Pancreas (tissue), 10 donors: ENCODE data around the gene CFAP410. TPM values are rescaled to one million over a fixed set of nuclear protein-coding genes. Genes with fewer than 3 reads are reported as not detected.
A peak's percentile ranks its signal among the peaks of the same experiment; 100 is the strongest.

Experiments used
- ATAC-seq, 4 donors: fragments of 200-7000 bp; cut with Tn5 transposase; one replicate each; pipeline versions ENCODE4 v1.8.0 to v1.9.1; 2020; ENCODE audit warnings: mild to moderate bottlenecking in 4 of 4, moderate library complexity in 4 of 4
- DNase-seq, 6 donors: peaks; one replicate each; pipeline ENCODE4 v3.0.0-alpha.2; 2020
- FAIRE-seq: peaks from 2 replicates; lab custom pipeline; 2012; peaks lifted over from hg19 to GRCh38; lab: Jason Lieb, UNC
- H3K27ac ChIP-seq, 4 donors: fragments of 200-600 bp; sonication (generic); 1 replicate in 3 of 4; 2 replicates in 1 of 4; pipeline versions ENCODE4 v1.5.0 to v1.8.0; 2020
- H3K27me3 ChIP-seq, 4 donors: fragments of 200-600 bp; one replicate each; pipeline ENCODE4 v1.8.0; 2021
- H3K36me3 ChIP-seq, 3 donors: fragments of 200-600 bp; sonication (generic) in 1 of 3; one replicate each; pipeline versions ENCODE4 v1.5.0 to v1.8.0; 2020 to 2021
- H3K4me1 ChIP-seq, 3 donors: fragments of 200-600 bp; one replicate each; pipeline ENCODE4 v1.8.0; 2021
- H3K4me3 ChIP-seq, 4 donors: fragments of 200-600 bp; sonication (generic) in 2 of 4; one replicate each; pipeline versions ENCODE4 v1.5.0 to v1.8.0; 2020 to 2021
- H3K9me3 ChIP-seq, 4 donors: fragments of 200-600 bp; one replicate each; pipeline ENCODE4 v1.8.0; 2021
- WGBS, 2 donors: extraction: QIAGEN DNeasy Blood & Tissue Kit; methylation state at CpG; one replicate each; pipeline ENCODE4 v1.1.7; 2013; 5-methylcytosine and 5-hydroxymethylcytosine counted together
- intact Hi-C, 3 donors: fragments of 100-400 bp; cut with DNase I; formaldehyde crosslinking; loops; one replicate each; pipeline versions ENCODE4 v1.11.1 to v1.14.2; 2022
- polyA plus RNA-seq, 2 donors: library from polyadenylated mRNA; stranded (reverse); fragments of 200-250 nt; gene quantifications; one replicate each; pipeline ENCODE4 v1.2.3, GENCODE V29; 2013
- total RNA-seq, 6 donors: library from RNA; stranded (reverse); fragmentation: NEBNext Ultra II Directional in 4 of 6; extraction: Animal tissue kit (Norgen Biotek cat#: 25700) in 4 of 6; gene quantifications; one replicate each; pipeline versions ENCODE4 v1.2.1 to v1.2.4, GENCODE V29; 2021 to 2023
- TF ChIP-seq, protein P1 (sequence below), 4 donors: fragments of 200-600 bp; sonication (generic) in 3 of 4; IDR thresholded peaks; one replicate each; pipeline versions ENCODE4 v1.5.0 to v1.8.0; 2021; ENCODE audit warnings: antibody characterized with exemption in 4 of 4
- donor health status: healthy with polysubstance abuse.
- donor health status: DM: no; HTN: no; CAD: no; lungs with moderate emphysema.
- donor health status: DM: no; HTN: no; CAD: no.
- donor health status: control.
- donor health status: control.
- donor health status: Bipolar disorder and iron deficiency.
- donor health status: DM: yes; HTN: yes; CAD: no.
- donor health status: DM: no; HTN: no; CAD: no.
- donor health status: DM: no; HTN: no; CAD: no.
- donor health status: DM: yes; HTN: yes; CAD: no.

CFAP410 gene
- total and polyA plus RNA-seq, 8 donors = 10.3 to 118 (median 16.3) TPM

DNA sequence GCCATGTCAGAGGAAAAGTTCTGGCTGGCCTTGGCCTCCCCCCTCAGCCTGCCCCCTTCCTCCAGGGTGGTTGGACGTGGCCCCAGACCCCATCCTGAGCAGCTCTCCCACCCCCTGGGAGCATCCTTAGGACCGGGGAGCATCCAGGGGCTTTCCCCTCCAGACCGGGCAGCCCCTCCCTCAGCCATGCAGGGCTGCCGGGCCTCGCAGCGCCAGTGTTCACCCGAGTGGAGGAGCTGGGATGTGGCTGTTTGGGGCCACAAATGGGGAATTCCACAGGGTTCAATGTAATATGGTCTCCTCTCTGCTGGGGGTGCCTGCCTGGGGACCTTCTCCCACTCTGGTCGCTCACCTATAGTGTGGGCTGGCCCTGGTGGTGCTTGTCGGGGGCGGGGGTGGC is 43.5 kb downstream of the CFAP410 start:
- no peaks in the 10 kb centered on the region for H3K36me3 ChIP-seq
- intact Hi-C loops = no loop called here
- H3K9me3 ChIP-seq = no peaks in the 10 kb centered on the region
- DNase-seq = peak in 1 of 6 donors; percentile 15
- H3K4me3 ChIP-seq = no peak overlapping the region
- no peaks in the 10 kb centered on the region for H3K27me3 ChIP-seq
- WGBS, 2 donors = 65 to 67% methylated on average over 10 of the region's 10 CpGs
- peaks cover 0 to 5% (median 4%) of the 10 kb centered on the region in 3 donors for H3K4me1 ChIP-seq
- no peak for FAIRE-seq
- no peak for ATAC-seq
- no peak overlapping the region for H3K27ac ChIP-seq
- TF ChIP-seq, protein P1, sequence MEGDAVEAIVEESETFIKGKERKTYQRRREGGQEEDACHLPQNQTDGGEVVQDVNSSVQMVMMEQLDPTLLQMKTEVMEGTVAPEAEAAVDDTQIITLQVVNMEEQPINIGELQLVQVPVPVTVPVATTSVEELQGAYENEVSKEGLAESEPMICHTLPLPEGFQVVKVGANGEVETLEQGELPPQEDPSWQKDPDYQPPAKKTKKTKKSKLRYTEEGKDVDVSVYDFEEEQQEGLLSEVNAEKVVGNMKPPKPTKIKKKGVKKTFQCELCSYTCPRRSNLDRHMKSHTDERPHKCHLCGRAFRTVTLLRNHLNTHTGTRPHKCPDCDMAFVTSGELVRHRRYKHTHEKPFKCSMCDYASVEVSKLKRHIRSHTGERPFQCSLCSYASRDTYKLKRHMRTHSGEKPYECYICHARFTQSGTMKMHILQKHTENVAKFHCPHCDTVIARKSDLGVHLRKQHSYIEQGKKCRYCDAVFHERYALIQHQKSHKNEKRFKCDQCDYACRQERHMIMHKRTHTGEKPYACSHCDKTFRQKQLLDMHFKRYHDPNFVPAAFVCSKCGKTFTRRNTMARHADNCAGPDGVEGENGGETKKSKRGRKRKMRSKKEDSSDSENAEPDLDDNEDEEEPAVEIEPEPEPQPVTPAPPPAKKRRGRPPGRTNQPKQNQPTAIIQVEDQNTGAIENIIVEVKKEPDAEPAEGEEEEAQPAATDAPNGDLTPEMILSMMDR (IDR thresholded peaks at IDR 0.05) = no peak

DNA sequence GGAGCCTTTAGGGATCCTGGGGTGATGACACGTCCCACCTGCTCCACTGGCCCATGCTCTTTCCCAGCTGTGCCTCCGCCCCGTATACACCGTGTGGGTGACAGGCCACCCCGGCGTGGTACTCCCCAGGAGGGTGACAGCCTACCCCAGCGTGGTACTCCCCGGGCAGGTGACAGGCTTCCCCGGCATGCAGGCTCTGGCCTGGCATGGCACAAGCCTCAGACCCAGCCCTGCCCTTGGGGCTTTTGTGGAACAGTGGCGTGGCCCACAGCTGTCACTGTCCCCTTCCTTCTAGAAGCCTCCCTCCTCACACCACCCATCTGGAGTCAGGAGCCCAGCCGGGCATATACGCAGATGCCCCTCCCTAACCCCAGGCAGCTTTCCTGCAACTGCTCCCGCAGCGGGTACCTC is 44.0 kb downstream of the CFAP410 start:
- no peak overlapping the region for H3K4me3 ChIP-seq
- no peaks in the 10 kb centered on the region for H3K27me3 ChIP-seq
- intact Hi-C loops = no loop called here
- peak in 2 of 6 donors; percentile 35 to 81 for DNase-seq
- H3K36me3 ChIP-seq = no peaks in the 10 kb centered on the region
- H3K4me1 ChIP-seq = peaks cover 0 to 5% (median 4%) of the 10 kb centered on the region in 3 donors
- no peak for ATAC-seq
- TF ChIP-seq, protein P1 (IDR thresholded peaks at IDR 0.05) = no peak
- no peak overlapping the region for H3K27ac ChIP-seq
- no peaks in the 10 kb centered on the region for H3K9me3 ChIP-seq
- no peak for FAIRE-seq
- 58 to 65% methylated on average over 13 to 14 of the region's 14 CpGs for WGBS, 2 donors

DNA sequence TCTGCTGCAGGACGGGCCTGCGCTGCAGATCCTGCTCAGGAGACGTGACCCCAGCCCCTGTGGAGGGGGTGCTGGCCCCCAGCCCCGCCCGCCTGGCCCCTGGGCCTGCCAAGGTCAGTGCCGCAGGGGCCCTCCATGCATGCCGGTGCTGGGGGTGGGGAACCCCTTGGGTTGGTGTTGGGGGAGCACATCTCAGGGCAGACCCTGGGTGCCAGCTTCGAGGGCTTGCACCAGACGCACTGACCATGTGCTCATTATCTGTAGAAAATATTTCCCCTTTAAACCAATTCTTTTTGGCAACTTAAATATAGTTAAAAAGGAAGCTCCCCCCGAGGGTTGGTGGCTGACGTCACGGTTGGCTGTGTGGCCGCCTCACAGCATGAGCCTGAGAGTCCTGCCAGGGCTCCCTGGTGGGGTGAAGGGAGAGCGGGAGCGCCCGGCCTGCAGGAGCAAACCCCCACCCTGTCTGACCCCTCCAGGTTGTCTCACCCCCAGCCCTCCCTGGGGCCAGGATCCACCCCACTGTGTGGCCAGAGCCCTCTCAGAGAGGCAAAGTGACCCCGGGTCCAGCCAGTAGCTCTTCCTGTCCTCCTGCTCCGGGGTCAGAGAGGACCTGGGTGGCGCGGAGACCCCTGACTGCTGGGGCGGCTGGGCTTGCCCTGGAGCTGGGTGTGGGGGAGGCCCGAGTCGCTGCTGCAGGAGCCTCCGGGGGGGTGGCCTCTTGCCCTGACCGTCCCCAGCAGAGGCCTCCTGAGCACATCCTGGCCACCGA is 44.6 kb downstream of the CFAP410 start:
- DNase-seq = peak in 2 of 6 donors; percentile 53 to 71
- FAIRE-seq = no peak
- no peaks in the 10 kb centered on the region for H3K9me3 ChIP-seq
- no peak overlapping the region for H3K4me3 ChIP-seq
- intact Hi-C loops = no loop called here
- TF ChIP-seq, protein P1 (IDR thresholded peaks at IDR 0.05) = no peak
- WGBS, 2 donors = 50 to 59% methylated on average over 26 of the region's 26 CpGs
- H3K27me3 ChIP-seq = no peaks in the 10 kb centered on the region
- ATAC-seq = no peak
- H3K4me1 ChIP-seq = peaks cover 0 to 5% (median 4%) of the 10 kb centered on the region in 3 donors
- H3K27ac ChIP-seq = no peak overlapping the region
- H3K36me3 ChIP-seq = no peaks in the 10 kb centered on the region

DNA sequence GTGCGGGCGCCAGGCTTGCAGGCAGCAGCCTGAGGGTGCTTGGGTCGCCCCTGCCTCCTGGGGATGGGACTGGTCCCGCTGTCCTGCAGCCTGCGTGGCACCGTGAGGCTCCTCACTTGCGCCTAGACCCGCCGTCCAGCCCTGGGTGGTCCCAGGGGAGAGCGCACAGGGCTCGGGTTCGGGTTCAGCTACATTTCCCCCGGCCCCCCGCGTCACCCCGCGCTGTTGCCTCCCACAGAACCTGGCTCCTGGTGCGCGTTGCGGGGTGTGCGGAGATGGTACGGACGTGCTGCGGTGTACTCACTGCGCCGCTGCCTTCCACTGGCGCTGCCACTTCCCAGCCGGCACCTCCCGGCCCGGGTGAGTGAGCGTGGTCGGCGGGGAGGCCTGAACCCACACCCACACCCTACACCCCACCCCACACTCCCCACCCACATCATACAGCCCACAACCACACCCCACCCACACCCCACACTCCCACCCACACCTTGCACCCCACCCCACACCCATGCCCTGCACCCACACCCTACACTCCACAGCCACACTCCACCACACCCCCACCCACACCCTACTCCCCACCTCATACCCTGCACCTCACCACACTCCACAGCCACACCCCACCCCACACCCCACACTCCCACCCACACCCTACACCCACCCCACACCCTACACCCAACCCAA is 45.5 kb downstream of the CFAP410 start:
- FAIRE-seq (no peak), ATAC-seq (no peak), DNase-seq (peak in 2 of 6 donors; percentile 24 to 63)
- Histone ChIP-seq H3K27ac (no peak overlapping the region), H3K9me3 (no peaks in the 10 kb centered on the region), H3K36me3 (no peaks in the 10 kb centered on the region), H3K4me3 (no peak overlapping the region), H3K27me3 (no peaks in the 10 kb centered on the region), H3K4me1 (peaks cover 0 to 4% (median 2%) of the 10 kb centered on the region in 3 donors)
- TF ChIP-seq, protein P1 (IDR thresholded peaks at IDR 0.05) = no peak
- 73 to 81% methylated on average over 32 to 33 of the region's 33 CpGs for WGBS, 2 donors
- intact Hi-C loops = no loop called here
